ENCODE data around the gene SGCD. TPM values are rescaled to one million over a fixed set of nuclear protein-coding genes. Genes with fewer than 3 reads are reported as not detected.

SGCD gene
- polyA plus RNA-seq, 1 experiment, result 25.2 TPM

DNA sequence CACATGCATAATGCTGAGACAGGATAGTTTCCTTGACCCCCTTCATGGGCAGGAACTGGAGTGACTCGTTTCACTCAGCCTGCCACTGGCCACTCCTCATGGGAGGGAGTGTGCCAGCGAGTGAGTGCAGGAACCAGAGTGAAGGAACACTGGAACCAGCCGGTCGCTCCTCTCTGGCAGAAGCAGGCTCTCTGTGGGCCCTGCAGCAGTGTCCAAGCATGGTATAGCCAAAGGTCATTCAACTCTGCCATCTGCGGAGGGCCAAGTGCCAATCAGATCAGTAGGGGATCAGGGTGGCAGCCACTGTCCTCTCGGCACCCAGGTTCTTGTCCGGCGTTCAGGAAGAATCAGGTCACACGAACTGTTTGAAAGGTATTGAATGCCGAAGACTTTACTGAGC lies 353.9 kb downstream of the SGCD start:
- POLR2A ChIA-PET, result no interaction called here
- TF ChIP-seq CTCF (IDR thresholded peaks at IDR 0.05; ENCODE audit: low read depth, low read length), result no peak
- H3K27me3 ChIP-seq (ENCODE audit: control insufficient read depth, insufficient read depth, low read length), result no peaks in the 10 kb centered on the region

DNA sequence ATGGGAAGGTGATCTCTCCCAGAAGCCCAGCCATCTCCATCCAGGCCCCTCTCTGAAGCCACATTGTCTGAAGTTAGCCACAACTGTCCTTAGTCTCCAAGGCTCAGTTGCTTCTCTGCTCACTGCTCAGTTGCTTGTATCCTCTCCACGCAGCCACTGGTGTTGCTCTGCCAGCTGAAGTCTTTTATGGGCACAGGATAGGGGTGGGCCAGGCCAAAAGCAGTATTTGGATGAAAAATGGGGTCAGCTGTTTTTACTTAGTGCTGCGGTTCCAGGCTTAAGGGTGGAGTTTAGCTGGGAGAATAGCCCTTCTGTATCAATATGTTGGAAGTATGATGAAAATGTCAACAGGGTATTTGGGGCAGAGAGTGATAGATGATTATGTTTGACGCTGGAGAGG lies 354.3 kb downstream of the SGCD start:
- Histone ChIP-seq H3K4me3 (ENCODE audit: low read depth, low read length) (no peak overlapping the region), H3K27me3 (ENCODE audit: control insufficient read depth, insufficient read depth, low read length) (no peaks in the 10 kb centered on the region), H3K9me3 (ENCODE audit: control insufficient read depth, insufficient read depth, low read length) (0 out of 2 replicates have a peak, but pooled peaks cover 3% of the 10 kb centered on the region), H3K27ac (ENCODE audit: low read depth, low read length) (no peak overlapping the region)
- ChIA-PET POLR2A (no interaction called here), CTCF (no interaction called here)
- TF ChIP-seq CTCF (IDR thresholded peaks at IDR 0.05; ENCODE audit: low read depth, low read length), result no peak
- DNase-seq (ENCODE audit: low read depth, low spot score), result no peak

More for the DNA sequence above, 353.9 kb downstream of the SGCD start:
- CTCF ChIA-PET, result no interaction called here
- Histone ChIP-seq H3K27ac (ENCODE audit: low read depth, low read length) (no peak overlapping the region), H3K9me3 (ENCODE audit: control insufficient read depth, insufficient read depth, low read length) (0 out of 2 replicates have a peak, but pooled peaks cover 3% of the 10 kb centered on the region), H3K4me3 (ENCODE audit: low read depth, low read length) (no peak overlapping the region)
- DNase-seq (ENCODE audit: low read depth, low spot score), result no peak

DNA sequence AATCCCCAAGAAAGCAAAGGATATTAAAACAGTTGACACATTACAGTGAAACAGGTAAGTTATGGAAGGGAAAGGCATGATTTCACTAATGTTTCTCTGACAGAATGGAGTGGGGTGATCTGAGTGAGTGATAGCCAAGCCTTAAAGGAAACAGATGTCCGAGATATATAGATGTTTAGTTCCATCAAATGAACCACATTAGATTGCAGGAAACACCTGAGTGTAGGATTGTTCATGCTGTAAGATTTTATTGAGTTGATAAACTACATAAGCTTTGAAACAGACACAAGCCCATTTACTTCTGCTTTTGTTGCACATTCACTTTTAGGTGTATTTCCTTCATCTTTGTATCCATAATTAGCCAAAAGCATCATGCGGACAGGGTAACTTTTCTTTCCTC lies 356.0 kb downstream of the SGCD start:
- no peak for DNase-seq (ENCODE audit: low read depth, low spot score)
- POLR2A ChIA-PET, result no interaction called here

GRCh38 chr5:156683509-156683908 lies 356.5 kb downstream of the SGCD start:
- no peak for TF ChIP-seq CTCF (IDR thresholded peaks at IDR 0.05; ENCODE audit: low read depth, low read length)
- H3K27me3 ChIP-seq (ENCODE audit: control insufficient read depth, insufficient read depth, low read length), result no peaks in the 10 kb centered on the region
- 0 out of 2 replicates have a peak, but pooled peaks cover 3% of the 10 kb centered on the region for H3K9me3 ChIP-seq (ENCODE audit: control insufficient read depth, insufficient read depth, low read length)
- DNase-seq (ENCODE audit: low read depth, low spot score), result no peak
- no peak overlapping the region for H3K27ac ChIP-seq (ENCODE audit: low read depth, low read length)
- POLR2A ChIA-PET, result no interaction called here
- CTCF ChIA-PET, result no interaction called here
- H3K4me3 ChIP-seq (ENCODE audit: low read depth, low read length), result no peak overlapping the region

More for the DNA sequence above, 356.0 kb downstream of the SGCD start:
- no peak overlapping the region for H3K27ac ChIP-seq (ENCODE audit: low read depth, low read length)
- TF ChIP-seq CTCF (IDR thresholded peaks at IDR 0.05; ENCODE audit: low read depth, low read length), result no peak
- CTCF ChIA-PET, result no interaction called here
- H3K9me3 ChIP-seq (ENCODE audit: control insufficient read depth, insufficient read depth, low read length), result 0 out of 2 replicates have a peak, but pooled peaks cover 3% of the 10 kb centered on the region
- no peak overlapping the region for H3K4me3 ChIP-seq (ENCODE audit: low read depth, low read length)
- H3K27me3 ChIP-seq (ENCODE audit: control insufficient read depth, insufficient read depth, low read length), result no peaks in the 10 kb centered on the region

DNA sequence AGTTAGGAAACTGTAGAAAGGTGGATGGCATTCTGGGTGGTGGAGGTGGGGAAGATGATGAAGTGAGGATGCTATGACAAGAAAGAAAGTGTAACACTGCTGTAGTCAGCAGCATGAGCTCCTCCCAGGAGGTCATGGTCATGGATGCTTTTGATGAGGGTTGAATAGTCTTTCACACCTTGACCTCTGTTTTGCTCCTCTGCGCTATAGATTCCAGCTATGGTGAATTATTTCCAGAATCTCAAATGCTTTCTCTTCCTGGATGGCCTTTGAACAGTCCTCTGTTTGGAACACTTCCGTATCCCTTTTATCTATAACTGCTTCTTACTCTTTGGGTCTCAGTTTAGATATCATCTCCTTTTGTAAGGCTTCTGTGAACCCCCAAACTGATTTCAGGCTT lies 357.3 kb downstream of the SGCD start:
- CTCF ChIA-PET, result no interaction called here
- Histone ChIP-seq H3K9me3 (ENCODE audit: control insufficient read depth, insufficient read depth, low read length) (0 out of 2 replicates have a peak, but pooled peaks cover 3% of the 10 kb centered on the region), H3K27ac (ENCODE audit: low read depth, low read length) (no peak overlapping the region), H3K27me3 (ENCODE audit: control insufficient read depth, insufficient read depth, low read length) (no peaks in the 10 kb centered on the region), H3K4me3 (ENCODE audit: low read depth, low read length) (no peak overlapping the region)
- POLR2A ChIA-PET, result no interaction called here
- no peak for TF ChIP-seq CTCF (IDR thresholded peaks at IDR 0.05; ENCODE audit: low read depth, low read length)
- no peak for DNase-seq (ENCODE audit: low read depth, low spot score)
